GM18907 (cell line): ENCODE results near the gene DGCR2.

Experiments used
- ATAC-seq: cut with Tn5 transposase; IDR thresholded peaks from one replicate; pipeline ENCODE4 v1.9.1; 2021; ENCODE audit warnings: mild to moderate bottlenecking, moderate library complexity; ENCODE audit not compliant: unreplicated experiment

Gene DGCR2

GRCh38 chr22:19128009-19128401 is 5.8 kb upstream of the DGCR2 start:
- ATAC-seq, result no peak

DNA sequence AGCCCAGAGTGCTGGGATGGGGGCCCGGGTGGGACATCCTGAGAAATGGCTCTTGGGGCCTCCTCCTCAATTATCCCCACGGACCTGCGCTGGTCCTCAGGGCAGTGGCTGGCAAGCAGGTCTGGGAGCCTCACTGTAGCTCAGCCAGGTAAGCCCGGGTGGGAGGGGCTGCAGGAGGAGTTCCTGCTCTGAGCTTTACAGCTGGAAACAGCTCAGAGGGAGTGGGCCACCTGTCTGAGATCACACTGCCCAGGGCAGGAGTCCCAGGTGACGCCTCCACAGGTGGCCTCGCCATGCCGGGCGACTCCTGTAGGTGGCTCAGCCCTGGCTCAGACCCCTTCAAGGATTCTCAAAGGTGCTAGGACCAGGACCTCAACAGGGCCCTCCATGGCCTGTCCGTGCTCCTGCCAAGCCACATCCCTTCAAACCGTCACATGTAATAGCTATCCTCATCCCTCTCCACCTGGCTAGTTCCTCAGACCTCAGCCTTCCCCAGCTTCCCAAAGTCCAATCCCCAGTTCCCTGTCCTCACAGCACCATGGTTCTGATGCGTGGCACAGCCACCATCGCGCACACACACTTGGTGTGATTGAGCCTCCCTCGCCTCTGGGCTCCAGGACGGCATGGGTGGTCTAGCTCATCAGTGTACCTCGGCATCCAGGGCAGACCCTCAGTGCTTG is 5.3 kb upstream of the DGCR2 start:
- ATAC-seq, result no peak

GRCh38 chr22:19126309-19127273 is 4.4 kb upstream of the DGCR2 start:
- no peak for ATAC-seq

DNA sequence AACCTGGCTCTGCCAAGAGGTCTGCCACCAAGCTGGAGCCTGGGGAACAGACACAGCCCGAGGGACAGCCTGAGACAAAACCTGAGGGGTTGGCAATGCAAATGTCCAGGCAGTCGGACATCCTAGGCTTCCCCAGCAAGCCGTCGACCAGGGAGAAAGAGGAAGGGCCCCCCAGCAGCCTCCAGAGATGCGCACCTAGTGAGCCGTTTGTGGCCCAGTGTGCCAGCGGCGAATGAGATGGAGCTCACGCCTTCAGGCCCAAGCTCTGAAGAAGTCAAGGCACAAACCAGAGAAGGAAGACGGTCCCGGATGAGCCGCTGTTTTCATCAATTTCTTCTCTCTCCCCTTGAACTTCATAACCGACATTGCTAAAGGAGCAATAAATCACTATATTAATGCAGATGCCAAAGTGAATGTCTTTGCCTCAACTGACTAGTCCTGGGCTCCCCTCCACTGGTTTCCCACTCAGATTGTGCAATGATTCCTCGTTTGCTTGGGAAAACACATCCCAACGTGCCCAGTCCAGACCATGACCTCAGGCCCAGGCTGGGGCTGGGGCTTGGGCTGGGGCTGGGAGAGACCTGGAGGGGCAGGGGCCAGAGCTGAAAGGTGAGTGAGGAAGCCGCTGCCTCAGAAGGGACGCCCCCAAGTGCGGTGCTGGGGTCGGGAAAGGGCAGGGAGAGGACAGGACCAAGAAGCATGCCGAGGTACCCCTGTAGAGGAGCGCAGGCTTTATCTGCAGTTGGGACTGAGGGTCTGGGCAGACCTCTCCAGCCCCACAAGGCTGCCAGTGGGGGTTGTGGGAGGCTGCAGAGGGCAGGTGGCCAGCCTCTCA is 3.5 kb upstream of the DGCR2 start:
- no peak for ATAC-seq

DNA sequence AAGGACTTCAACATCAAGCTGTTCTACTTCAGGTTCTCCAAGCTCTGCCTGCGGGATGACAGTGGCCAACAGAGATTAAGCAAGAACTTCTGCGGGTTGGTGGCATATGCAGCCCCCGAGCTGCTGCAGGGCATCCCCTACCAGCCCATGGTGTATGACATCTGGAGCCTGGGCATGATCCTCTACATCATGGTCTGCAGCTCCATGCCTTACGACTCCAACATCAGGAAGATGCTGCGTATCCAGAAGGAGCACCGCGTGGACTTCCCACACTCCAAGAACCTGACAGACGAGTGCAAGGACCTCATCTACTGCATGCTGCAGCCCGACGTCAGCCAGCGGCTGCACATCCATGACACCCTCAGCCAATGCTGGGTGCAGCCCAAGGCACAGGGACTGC is 2.8 kb upstream of the DGCR2 start:
- ATAC-seq, result no peak

- ATAC-seq, result no peak
Observed at GRCh38 chr22:19124377-19124776, 2.2 kb upstream of the DGCR2 start.

GRCh38 chr22:19123936-19124335 is 1.7 kb upstream of the DGCR2 start:
- no peak for ATAC-seq

- ATAC-seq, result no peak
Observed at GRCh38 chr22:19122752-19123492, 710 bp upstream of the DGCR2 start.

DNA sequence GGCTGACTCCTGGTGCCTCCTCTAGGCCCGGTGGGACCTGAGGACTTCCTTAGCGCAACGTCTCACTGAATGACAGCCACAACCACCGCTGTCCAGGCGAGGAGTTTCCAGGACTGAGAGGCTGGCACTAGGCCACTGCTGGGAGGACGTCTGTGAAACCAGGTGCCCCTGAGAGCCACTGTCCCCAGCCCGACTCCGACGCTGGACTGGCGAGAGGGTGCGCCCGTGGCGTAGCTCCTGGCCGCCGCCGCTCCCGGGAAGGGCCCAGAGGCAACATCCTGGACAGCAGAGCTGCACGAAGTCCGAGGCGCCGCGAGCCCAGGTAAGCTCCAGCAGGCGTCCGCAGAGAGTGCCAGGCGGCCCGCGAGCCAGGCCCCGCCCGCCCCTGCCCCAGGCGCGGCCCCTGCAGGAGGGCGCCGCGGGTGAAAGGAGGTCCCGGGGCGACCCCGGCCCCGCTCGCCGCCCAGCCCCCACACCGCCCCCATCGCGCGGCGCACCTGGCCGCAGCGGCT is 525 bp downstream of the DGCR2 start:
- peak; percentile 35 for ATAC-seq

DNA sequence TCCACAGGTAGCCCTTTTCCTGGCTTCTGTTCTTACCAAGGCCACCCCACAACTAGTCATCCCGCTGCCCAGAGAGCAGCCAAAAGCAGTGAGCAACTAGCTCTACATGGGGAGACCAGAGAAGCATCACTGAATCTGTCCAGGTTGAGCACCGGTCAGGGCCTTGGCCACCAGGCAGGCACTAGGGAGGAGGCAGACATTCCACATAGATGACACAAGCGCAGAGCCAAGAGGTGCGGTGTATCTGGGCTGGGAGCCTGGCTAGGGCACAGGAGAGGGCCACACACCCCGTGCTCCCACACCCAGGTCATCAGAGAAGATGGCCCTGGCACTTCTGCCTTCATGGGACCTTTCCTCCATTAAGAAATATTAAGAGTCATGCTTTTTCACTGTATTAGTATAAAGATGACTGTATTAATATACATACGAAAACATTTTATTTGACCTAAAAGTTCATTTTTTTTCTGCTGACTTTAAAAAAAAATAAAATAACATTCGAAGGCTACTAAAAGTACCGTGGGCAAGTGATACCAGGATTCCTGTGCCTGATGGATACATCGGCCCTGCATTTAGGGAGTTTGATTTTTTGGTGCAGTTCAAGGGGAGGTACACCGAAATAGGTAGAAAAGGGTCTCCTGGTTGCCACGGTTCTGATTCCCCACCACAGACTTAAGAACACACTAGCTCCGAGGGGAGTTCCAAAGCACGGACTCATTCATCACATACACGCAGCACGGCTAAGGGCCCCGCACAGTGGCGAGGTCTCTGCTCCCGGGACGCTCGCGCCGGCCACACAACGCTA is 1.2 kb downstream of the DGCR2 start:
- peak; percentile 15 for ATAC-seq

- no peak for ATAC-seq
Observed at GRCh38 chr22:19119949-19120348, 2.3 kb downstream of the DGCR2 start.

DNA sequence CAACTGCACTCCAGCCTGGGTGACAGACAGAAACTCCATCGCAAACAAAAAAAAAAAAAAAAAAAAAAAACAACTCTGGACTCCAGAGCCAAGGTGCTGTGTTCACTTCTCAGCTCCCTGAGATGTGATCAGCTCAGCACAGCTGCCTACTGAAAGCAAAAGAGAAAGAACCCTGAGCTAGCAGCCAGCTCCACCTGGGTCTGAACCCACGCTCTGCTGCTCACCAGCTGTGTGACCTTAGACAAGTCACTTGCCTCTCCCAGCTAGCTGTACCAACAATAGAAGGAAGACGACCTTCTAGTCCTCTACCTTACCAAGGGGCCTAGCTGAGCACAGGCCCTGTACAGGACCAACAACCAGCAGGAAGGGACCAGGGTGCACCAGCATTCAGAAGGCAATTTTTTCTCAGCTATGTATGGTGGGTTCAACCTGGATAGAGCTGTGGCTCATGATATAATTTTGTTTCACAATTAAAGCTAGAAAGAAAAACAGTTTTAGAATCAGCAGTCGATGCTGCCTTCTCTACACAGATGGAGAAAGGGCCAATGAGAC is 3.8 kb downstream of the DGCR2 start:
- peak; percentile 30 for ATAC-seq

- ATAC-seq, result no peak
Observed at GRCh38 chr22:19117111-19117512, 5.1 kb downstream of the DGCR2 start.

GRCh38 chr22:19115628-19116027 is 6.6 kb downstream of the DGCR2 start:
- no peak for ATAC-seq

GRCh38 chr22:19114984-19115552 is 7.1 kb downstream of the DGCR2 start:
- ATAC-seq, result no peak

DNA sequence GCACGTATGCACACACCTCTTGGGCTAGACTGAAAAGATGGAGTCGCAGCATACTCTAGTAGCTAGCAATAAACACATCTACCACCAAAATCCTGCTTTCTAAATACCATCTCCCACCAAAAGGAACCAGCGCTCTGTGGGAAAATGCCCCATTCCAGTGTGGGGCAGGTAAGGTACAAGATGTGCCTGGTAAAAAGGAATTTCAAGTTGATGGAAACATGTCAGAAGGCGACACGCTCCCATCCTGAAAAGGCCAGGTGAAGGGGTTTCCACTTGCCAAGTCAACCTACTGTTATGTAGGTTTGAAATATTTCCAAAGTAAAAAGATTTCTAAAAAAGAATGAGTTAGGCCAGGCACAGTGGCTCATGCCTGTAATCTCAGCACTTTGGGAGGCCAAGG is 8.8 kb downstream of the DGCR2 start:
- ATAC-seq, result no peak

DNA sequence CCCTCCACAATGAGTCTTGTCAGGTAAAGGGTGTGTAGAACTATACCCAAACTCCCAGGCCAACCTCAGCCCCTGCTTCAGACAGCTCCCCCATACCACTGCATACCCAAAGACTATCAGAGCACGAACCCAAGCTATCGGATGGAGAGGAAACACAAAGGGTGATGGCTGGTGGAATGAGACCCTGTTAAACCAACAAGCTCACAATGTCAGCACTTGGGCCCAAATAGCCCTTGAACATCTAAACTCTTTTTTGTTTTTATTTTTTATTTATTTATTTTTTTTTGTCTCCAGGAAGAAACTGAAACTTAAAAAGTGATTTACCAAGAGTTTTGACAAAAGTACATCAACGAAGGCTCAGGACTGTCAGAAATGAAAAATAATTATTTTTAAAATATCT is 10.6 kb downstream of the DGCR2 start:
- no peak for ATAC-seq

DNA sequence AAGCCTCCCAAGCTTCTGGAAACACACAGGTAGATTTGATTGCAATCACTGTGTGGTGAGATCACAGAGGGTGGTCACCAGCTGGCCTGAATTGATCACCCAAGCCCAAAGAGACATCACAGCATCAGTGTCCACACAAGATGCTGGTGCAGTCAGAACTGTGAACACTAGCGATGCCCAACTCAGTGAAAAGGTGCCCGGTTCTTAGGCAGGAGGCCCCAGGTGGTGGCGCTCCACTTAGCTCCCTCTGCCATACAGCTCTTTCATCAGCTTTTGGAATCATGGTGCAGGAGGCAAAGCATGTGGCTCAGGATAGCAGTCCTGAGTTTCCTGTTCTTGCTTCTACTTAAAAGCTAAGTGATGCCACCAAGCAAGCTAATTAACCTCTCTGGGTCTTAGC is 11.1 kb downstream of the DGCR2 start:
- ATAC-seq, result no peak

GRCh38 chr22:19110646-19111045 is 11.6 kb downstream of the DGCR2 start:
- no peak for ATAC-seq
